ENCODE measurements around the gene NPTXR. TPM values are rescaled to one million over a fixed set of nuclear protein-coding genes. Genes with fewer than 3 reads are reported as not detected.

NPTXR gene
- total and polyA plus RNA-seq, 2 of the 4 experiments (the other 2 are of a cell fraction): 0.36 to 2.2 TPM

GRCh38 chr22:38844315-38845003, 631 bp upstream of the NPTXR start:
- Histone ChIP-seq H2BK20ac (ENCODE audit: low read depth, low read length) (no peak overlapping the region), H4K8ac (ENCODE audit: low read depth in 2 of 2, low read length in 2 of 2) (no peak overlapping the region), H2AK9ac (replicated peaks; ENCODE audit: low read depth, low read length, poor library complexity) (no peak overlapping the region), H3K4ac (ENCODE audit: low read depth, low read length) (no peak overlapping the region), H3K4me2 (ENCODE audit: low read depth, low read length) (no peak overlapping the region; the same call in 1 of the 2 replicates), H4K91ac (ENCODE audit: insufficient read depth, low read depth, low read length) (no peak overlapping the region), H2BK5ac (ENCODE audit: low read depth, low read length, poor library complexity, severe bottlenecking) (no peak overlapping the region), H4K20me1 (ENCODE audit: insufficient read depth, low read length) (no peaks in the 10 kb centered on the region), H3K9me1 (ENCODE audit: insufficient read depth, low read length) (no peaks in the 10 kb centered on the region), H3K23ac (ENCODE audit: low read depth, low read length) (0 out of 2 replicates have a peak overlapping the region, but pooled peaks have one; percentile 27), H3K9me3 (ENCODE audit: control insufficient read depth, insufficient read depth, low read length) (no peaks in the 10 kb centered on the region), H3K18ac (ENCODE audit: low read depth, low read length) (no peak overlapping the region), H3K56ac (ENCODE audit: extremely low read depth, insufficient read depth, low read length) (no peak overlapping the region), H4K5ac (ENCODE audit: low read depth, low read length) (no peak overlapping the region), H3K4me1 (ENCODE audit: control insufficient read depth, insufficient read depth, low read length) (no peaks in the 10 kb centered on the region), H3K14ac (replicated peaks; ENCODE audit: low read depth, low read length) (no peak overlapping the region), H3K36me3 (ENCODE audit: control insufficient read depth, insufficient read depth, low read length) (no peaks in the 10 kb centered on the region), H3K4me3 (ENCODE audit: insufficient read depth, low read depth, low read length) (peak overlapping the region; percentile 11; the same call in 1 of the 2 replicates), H3K27ac (ENCODE audit: insufficient read depth, low read length) (no peak overlapping the region), H2BK15ac (ENCODE audit: low read depth, low read length) (no peak overlapping the region), H3K27me3 (ENCODE audit: control insufficient read depth, insufficient read depth, low read length) (peaks cover 32% of the 10 kb centered on the region), H2AFZ (replicated peaks; ENCODE audit: low read length, poor library complexity) (peak overlapping the region; percentile 89), H2BK120ac (ENCODE audit: low read depth, low read length) (no peak overlapping the region), H3K9ac (ENCODE audit: low read depth, low read length) (no peak overlapping the region), H2AK5ac (ENCODE audit: low read depth, low read length) (no peak overlapping the region), H3K79me1 (ENCODE audit: low read depth in 1 of 2, low read length in 2 of 2) (no peaks in the 10 kb centered on the region)
- dilution Hi-C loops (cut with HindIII; ENCODE audit: low sequenced_read_pairs, unreplicated experiment) (no loop called here), in situ Hi-C loops (cut with MboI; ENCODE audit: low sequenced_read_pairs) (no loop called here), intact Hi-C loops (cut with micrococcal nuclease) (loop anchor here (5.0 kb wide), 1 partner anchor 57 kb away; no protein-coding TSS in a partner anchor)
- TF ChIP-seq MAZ (IDR thresholded peaks at IDR 0.05; ENCODE audit: borderline replicate concordance, low read depth, low read length) (no peak), FOS (IDR thresholded peaks at IDR 0.05; ENCODE audit: low read depth, low read length) (no peak), USF2 (IDR thresholded peaks at IDR 0.05; ENCODE audit: low read depth, low read length) (no peak), RAD21 (IDR thresholded peaks at IDR 0.05; ENCODE audit: low read length) (no peak), NFE2L2 (IDR thresholded peaks at IDR 0.05; ENCODE audit: low read depth, low read length) (no peak), MXI1 (IDR thresholded peaks at IDR 0.05; ENCODE audit: borderline replicate concordance, low read depth, low read length) (no peak), MAFK (IDR thresholded peaks at IDR 0.05; ENCODE audit: low read depth, low read length) (no peak), CTCF (conservative IDR thresholded peaks at IDR 0.05; ENCODE audit: low read depth, low read length) (no peak), CEBPB (IDR thresholded peaks at IDR 0.05; ENCODE audit: low read depth, low read length) (no peak), POLR2A (IDR thresholded peaks at IDR 0.05; ENCODE audit: low read depth, low read length) (no peak), RFX5 (IDR thresholded peaks at IDR 0.05; ENCODE audit: low read depth, low read length) (no peak), CHD1 (IDR thresholded peaks at IDR 0.05; ENCODE audit: low read depth, low read length) (no peak), RCOR1 (IDR thresholded peaks at IDR 0.05; ENCODE audit: insufficient replicate concordance, low read length) (no peak), SMC3 (IDR thresholded peaks at IDR 0.05; ENCODE audit: low read depth, low read length) (no peak), BHLHE40 (IDR thresholded peaks at IDR 0.05; ENCODE audit: low read depth, low read length) (no peak), ELK1 (IDR thresholded peaks at IDR 0.05; ENCODE audit: borderline replicate concordance, low read depth, low read length) (no peak)
- DNase-seq (no peak), ATAC-seq (ENCODE audit: low read depth) (no peak)
- no CpG with 5 or more reads among the region's 22 CpGs for WGBS, 2 experiments (ENCODE audit: extremely low coverage in 2 of 2, insufficient read length in 1 of 2)
- ChIA-PET POLR2A (ENCODE audit: unreplicated experiment) (no interaction called here), CTCF (no interaction called here)
- BruUV-seq (replicated peaks): no TSS peak

Data from IMR-90 (cell line).